ENCODE measurements around the gene GNL1. TPM values are rescaled to one million over a fixed set of nuclear protein-coding genes. Genes with fewer than 3 reads are reported as not detected.

The GNL1 gene
- polyA plus RNA-seq, 1 donor (not counting 4 experiments of a cell fraction or from before 2014, with no cell fraction given): 39.5 TPM

GRCh38 chr6:30491991-30492952, 64.0 kb downstream of the GNL1 start:
- no peak overlapping the region for H3K4me2 ChIP-seq (ENCODE audit: control insufficient read depth, extremely low read depth, insufficient read depth, low read depth, low read length)
- no peak overlapping the region for H3K4me3 ChIP-seq (ENCODE audit: control insufficient read depth in 2 of 3, extremely low read depth in 1 of 3, insufficient read depth in 2 of 3, low read depth in 1 of 3, low read length in 3 of 3)
- H3K27me3 ChIP-seq (ENCODE audit: control insufficient read depth, extremely low read depth, insufficient read depth, low read length): no peaks in the 10 kb centered on the region
- no peak overlapping the region for H3K27ac ChIP-seq (ENCODE audit: control insufficient read depth, insufficient read depth, low read length)
- no peak overlapping the region for H3K9ac ChIP-seq (ENCODE audit: control insufficient read depth, extremely low read depth, insufficient read depth, low read length)
- TF ChIP-seq EZH2 (IDR thresholded peaks at IDR 0.05; ENCODE audit: low read length): no peak
- TF ChIP-seq, protein P1, sequence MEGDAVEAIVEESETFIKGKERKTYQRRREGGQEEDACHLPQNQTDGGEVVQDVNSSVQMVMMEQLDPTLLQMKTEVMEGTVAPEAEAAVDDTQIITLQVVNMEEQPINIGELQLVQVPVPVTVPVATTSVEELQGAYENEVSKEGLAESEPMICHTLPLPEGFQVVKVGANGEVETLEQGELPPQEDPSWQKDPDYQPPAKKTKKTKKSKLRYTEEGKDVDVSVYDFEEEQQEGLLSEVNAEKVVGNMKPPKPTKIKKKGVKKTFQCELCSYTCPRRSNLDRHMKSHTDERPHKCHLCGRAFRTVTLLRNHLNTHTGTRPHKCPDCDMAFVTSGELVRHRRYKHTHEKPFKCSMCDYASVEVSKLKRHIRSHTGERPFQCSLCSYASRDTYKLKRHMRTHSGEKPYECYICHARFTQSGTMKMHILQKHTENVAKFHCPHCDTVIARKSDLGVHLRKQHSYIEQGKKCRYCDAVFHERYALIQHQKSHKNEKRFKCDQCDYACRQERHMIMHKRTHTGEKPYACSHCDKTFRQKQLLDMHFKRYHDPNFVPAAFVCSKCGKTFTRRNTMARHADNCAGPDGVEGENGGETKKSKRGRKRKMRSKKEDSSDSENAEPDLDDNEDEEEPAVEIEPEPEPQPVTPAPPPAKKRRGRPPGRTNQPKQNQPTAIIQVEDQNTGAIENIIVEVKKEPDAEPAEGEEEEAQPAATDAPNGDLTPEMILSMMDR (optimal IDR thresholded peaks at IDR 0.05 in 1 of 3, IDR thresholded peaks at IDR 0.05 in 1 of 3, conservative IDR thresholded peaks at IDR 0.05 in 1 of 3; ENCODE audit: extremely low read depth in 1 of 3, insufficient read depth in 2 of 3, low read length in 3 of 3): no peak
- peaks cover 23% of the 10 kb centered on the region for H3K4me1 ChIP-seq (ENCODE audit: control insufficient read depth, extremely low read depth, insufficient read depth, low read length)
- no peaks in the 10 kb centered on the region for H3K9me1 ChIP-seq (ENCODE audit: control insufficient read depth, extremely low read depth, insufficient read depth, low read length)
- dilution Hi-C loops (cut with MboI; ENCODE audit: extremely low pct_ligation_motif_present, low sequenced_read_pairs): no loop called here
- peaks cover 24% of the 10 kb centered on the region for H3K79me2 ChIP-seq (ENCODE audit: control insufficient read depth, insufficient read depth, low read length)
- peaks cover 27 to 31% of the 10 kb centered on the region in 2 experiments for H3K36me3 ChIP-seq (ENCODE audit: control insufficient read depth in 2 of 2, extremely low read depth in 1 of 2, insufficient read depth in 2 of 2, low read length in 2 of 2)
- FAIRE-seq: no peak
- H4K20me1 ChIP-seq (ENCODE audit: control insufficient read depth, extremely low read depth, insufficient read depth, low read length): peaks cover 12% of the 10 kb centered on the region
- no peak for DNase-seq (ENCODE audit: low read depth, low spot score)
- H3K9me3 ChIP-seq (ENCODE audit: control insufficient read depth, low read depth, low read length): no peaks in the 10 kb centered on the region
- no peak overlapping the region for H2AFZ ChIP-seq (ENCODE audit: control insufficient read depth, low read length)

Small RNA genes within 50 kb of the gene (small RNA-seq; reads per million reads assigned to genes)
- gene MIR877 (ENCODE audit: insufficient read length in 3 of 3, low read depth in 3 of 3, low replicate concordance in 1 of 3): 0 to 0.33 (median 0.07) reads per million in 3 experiments

Other genes with a start within 250 kb of the GNL1 start
- 6.4 to 7.9 TPM (median 7.4 TPM) in 3 replicates for gene TRIM39, start 229.6 kb downstream of the GNL1 start, polyA plus RNA-seq
- 25.7 to 40.5 TPM (median 26.8 TPM) in 3 replicates for gene RPP21, start 211.3 kb downstream of the GNL1 start, polyA plus RNA-seq
- gene HLA-E, start 67.0 kb downstream of the GNL1 start, polyA plus RNA-seq: 108 to 177 TPM (median 123 TPM) in 3 replicates
- 5.4 to 6.4 TPM (median 6.1 TPM) in 3 replicates for gene PRR3, start 806 bp upstream of the GNL1 start, polyA plus RNA-seq
- gene ABCF1, start 15.0 kb upstream of the GNL1 start, polyA plus RNA-seq: 22.6 to 67.1 TPM (median 30.0 TPM) in 3 replicates
- 25.3 to 36.6 TPM (median 30.0 TPM) in 3 replicates for gene PPP1R10, start 60.8 kb upstream of the GNL1 start, polyA plus RNA-seq
- 55.0 to 74.6 TPM (median 59.8 TPM) in 3 replicates for gene MRPS18B, start 61.4 kb upstream of the GNL1 start, polyA plus RNA-seq
- gene ATAT1, start 70.4 kb upstream of the GNL1 start, polyA plus RNA-seq: 3.8 to 6.0 TPM (median 5.4 TPM) in 3 replicates
- 6.7 to 8.7 TPM (median 7.8 TPM) in 3 replicates for gene C6orf136, start 90.6 kb upstream of the GNL1 start, polyA plus RNA-seq
- gene DHX16, start 116.5 kb upstream of the GNL1 start, polyA plus RNA-seq: 27.9 to 36.4 TPM (median 34.2 TPM) in 3 replicates
- 87.0 to 114 TPM (median 88.9 TPM) in 3 replicates for gene PPP1R18, start 130.2 kb upstream of the GNL1 start, polyA plus RNA-seq
- gene NRM, start 134.5 kb upstream of the GNL1 start, polyA plus RNA-seq: 2.7 to 17.8 TPM (median 7.0 TPM) in 3 replicates
- gene MDC1, start 160.8 kb upstream of the GNL1 start, polyA plus RNA-seq: 4.2 to 10.0 TPM (median 6.9 TPM) in 3 replicates
- gene TUBB, start 163.9 kb upstream of the GNL1 start, polyA plus RNA-seq: 1,010 to 1,517 TPM (median 1,159 TPM) in 3 replicates
- 21.6 to 23.8 TPM (median 22.1 TPM) in 3 replicates for gene FLOT1, start 186.2 kb upstream of the GNL1 start, polyA plus RNA-seq
- gene IER3, start 188.1 kb upstream of the GNL1 start, polyA plus RNA-seq: 171 to 289 TPM (median 277 TPM) in 3 replicates